SK-N-SH (cell line): ENCODE data around the gene IDH3A. TPM values are rescaled to one million over a fixed set of nuclear protein-coding genes. Genes with fewer than 3 reads are reported as not detected.

Experiments
- CTCF ChIA-PET: fragments of 300-600, 350-600 bp; formaldehyde crosslinking; extraction: SDS; loops from one replicate; lab custom pipeline; 2021; lab: Yijun Ruan, JAX
- POLR2A ChIA-PET: fragments of 350-600 bp; sonication (Branson Sonifier 250); formaldehyde crosslinking; extraction: SDS; loops from one replicate; lab custom pipeline; 2020; ENCODE audit warnings: antibody characterized with exemption, inconsistent platforms; lab: Yijun Ruan, JAX
- DNase-seq: peaks from one replicate; pipeline ENCODE4 v3.0.0; 2012
- H2AFZ ChIP-seq: fragments of 200-600 bp; sonication (generic); 2 replicates; pipeline ENCODE4 v1.8.1; 2016; ENCODE audit warnings: antibody characterized with exemption, mild to moderate bottlenecking, low read depth
- H3F3A ChIP-seq: fragments of 200-600 bp; sonication (generic); replicated peaks from 2 replicates; pipeline ENCODE3; 2016; ENCODE audit warnings: antibody characterized with exemption, mild to moderate bottlenecking; ENCODE audit not compliant: insufficient read depth
- H3K27ac ChIP-seq, 2 experiments: fragments of 200-500 bp in 1 of 2; fragments of 200-600 bp in 1 of 2; sonication (Bioruptor generic) in 1 of 2; sonication (generic), shearing (Covaris generic) in 1 of 2; 2 replicates each; pipeline versions ENCODE4 v1.5.1 to v1.6.1; 2014 to 2016; ENCODE audit warnings: low read depth in 2 of 2, inconsistent platforms in 1 of 2, low read length in 1 of 2, mild to moderate bottlenecking in 1 of 2, mixed read lengths in 1 of 2
- H3K27me3 ChIP-seq: fragments of 200-600 bp; sonication (generic), shearing (Covaris generic); 2 replicates; pipeline ENCODE4 v1.6.1; 2016; ENCODE audit warnings: mixed run types; ENCODE audit not compliant: insufficient read depth
- H3K36me3 ChIP-seq, 2 experiments: fragments of 200-500 bp in 1 of 2; fragments of 200-600 bp in 1 of 2; sonication (Bioruptor generic) in 1 of 2; sonication (generic) in 1 of 2; replicated peaks in 1 of 2; 2 replicates each; pipeline versions ENCODE3 to v1.5.1; 2014 to 2016; ENCODE audit warnings: low read length in 1 of 2, mild to moderate bottlenecking in 1 of 2; ENCODE audit not compliant: insufficient read depth in 2 of 2, control insufficient read depth in 1 of 2
- H3K4me1 ChIP-seq, 2 experiments: fragments of 200-500 bp in 1 of 2; fragments of 200-600 bp in 1 of 2; sonication (Bioruptor generic) in 1 of 2; sonication (generic), shearing (Covaris generic) in 1 of 2; 2 replicates each; pipeline versions ENCODE4 v1.5.1 to v1.6.1; 2014 to 2016; ENCODE audit warnings: low read depth in 1 of 2, low read length in 1 of 2, mixed run types in 1 of 2; ENCODE audit not compliant: insufficient read depth in 2 of 2, control insufficient read depth in 1 of 2
- H3K4me2 ChIP-seq: fragments of 200-600 bp; sonication (generic), shearing (Covaris generic); 2 replicates; pipeline ENCODE4 v1.6.1; 2017; ENCODE audit warnings: mixed run types
- H3K4me3 ChIP-seq, 2 experiments: fragments of 200-500 bp in 1 of 2; fragments of 200-600 bp in 1 of 2; sonication (Bioruptor generic) in 1 of 2; sonication (generic), shearing (Covaris generic) in 1 of 2; 2 replicates each; pipeline versions ENCODE4 v1.5.1 to v1.8.1; 2014 to 2016; ENCODE audit warnings: low read depth in 2 of 2, inconsistent platforms in 1 of 2, low read length in 1 of 2, mild to moderate bottlenecking in 1 of 2, mixed read lengths in 1 of 2, moderate library complexity in 1 of 2
- H3K79me2 ChIP-seq: fragments of 200-600 bp; sonication (generic); 2 replicates; pipeline ENCODE4 v1.8.1; 2017; ENCODE audit warnings: mild to moderate bottlenecking; ENCODE audit not compliant: insufficient read depth
- H3K9ac ChIP-seq: fragments of 200-600 bp; sonication (generic); 2 replicates; pipeline ENCODE4 v1.6.1; 2017; ENCODE audit warnings: mixed run types
- H3K9me2 ChIP-seq: fragments of 200-600 bp; sonication (generic); 2 replicates; pipeline ENCODE4 v1.6.1; 2017; ENCODE audit warnings: mixed run types
- H3K9me3 ChIP-seq: fragments of 200-600 bp; sonication (generic); 2 replicates; pipeline ENCODE4 v1.6.1; 2017; ENCODE audit warnings: mixed run types, mild to moderate bottlenecking, moderate library complexity
- H4K20me1 ChIP-seq: fragments of 200-600 bp; sonication (generic); 2 replicates; pipeline ENCODE4 v1.6.1; 2017; ENCODE audit warnings: mild to moderate bottlenecking, mixed run types; ENCODE audit not compliant: insufficient read depth
- CHD2 ChIP-seq: fragments of 150-350 bp; IDR thresholded peaks from 2 replicates; pipeline ENCODE4 v1.6.1; 2018; ENCODE audit warnings: low read length; ENCODE audit not compliant: partially characterized antibody
- CTCF ChIP-seq: fragments of 200-600 bp; sonication (generic); IDR thresholded peaks from 2 replicates; pipeline ENCODE4 v1.6.1; 2017; ENCODE audit warnings: antibody characterized with exemption, mild to moderate bottlenecking, moderate library complexity
- ELF1 ChIP-seq: IDR thresholded peaks from 2 replicates; pipeline ENCODE4 v1.4.0; 2012
- EZH2phosphoT487 ChIP-seq: fragments of 200-600 bp; sonication (generic); IDR thresholded peaks from 2 replicates; pipeline ENCODE4 v1.6.1; 2017; ENCODE audit warnings: low read depth, mixed run types, mild to moderate bottlenecking, antibody characterized with exemption, moderate library complexity, borderline replicate concordance
- FOXJ3 ChIP-seq: sonication (generic); formaldehyde crosslinking; IDR thresholded peaks from 2 replicates; pipeline ENCODE4 v1.5.1; 2020; ENCODE audit warnings: mild to moderate bottlenecking, missing genetic modification reagents
- FOXM1 ChIP-seq: IDR thresholded peaks from 2 replicates; pipeline ENCODE4 v1.4.0; 2012; ENCODE audit warnings: low read depth, mild to moderate bottlenecking
- GABPA ChIP-seq: IDR thresholded peaks from 2 replicates; pipeline ENCODE4 v1.4.0; 2012; ENCODE audit warnings: low read depth, mild to moderate bottlenecking
- GATA2 ChIP-seq: sonication (generic); formaldehyde crosslinking; IDR thresholded peaks from 2 replicates; pipeline ENCODE4 v1.5.0; 2020; ENCODE audit warnings: mild to moderate bottlenecking, missing genetic modification reagents
- IRF3 ChIP-seq: fragments of 150-350 bp; IDR thresholded peaks from 2 replicates; pipeline ENCODE4 v1.6.1; 2016; ENCODE audit warnings: mild to moderate bottlenecking, low read depth, low read length
- MEF2A ChIP-seq: IDR thresholded peaks from 2 replicates; pipeline ENCODE4 v1.4.0; 2012; ENCODE audit warnings: low read depth, borderline replicate concordance
- NRF1 ChIP-seq: IDR thresholded peaks from 2 replicates; pipeline ENCODE4 v1.6.1; 2012; ENCODE audit warnings: low read depth, mild to moderate bottlenecking, low read length
- PBX3 ChIP-seq: IDR thresholded peaks from 2 replicates; pipeline ENCODE4; 2012
- SIN3A ChIP-seq: IDR thresholded peaks from 2 replicates; pipeline ENCODE4 v1.6.1; 2012; ENCODE audit warnings: low read depth, mild to moderate bottlenecking, low read length, moderate library complexity, borderline replicate concordance
- SMC3 ChIP-seq: IDR thresholded peaks from 2 replicates; pipeline ENCODE4 v1.6.1; 2012; ENCODE audit warnings: low read depth, low read length, improper control_type of control experiment
- TAF1 ChIP-seq: IDR thresholded peaks from 2 replicates; pipeline ENCODE4 v1.6.1; 2012; ENCODE audit warnings: low read depth, mild to moderate bottlenecking, low read length, moderate library complexity, borderline replicate concordance
- TEAD4 ChIP-seq: IDR thresholded peaks from 2 replicates; pipeline ENCODE4 v1.4.0; 2012; ENCODE audit warnings: mild to moderate bottlenecking, borderline replicate concordance; ENCODE audit not compliant: insufficient read depth
- WGBS: methylation state at CpG from one replicate; pipeline ENCODE4 v1.1.6; 2017; ENCODE audit warnings: low lambda C conversion rate; 5-methylcytosine and 5-hydroxymethylcytosine counted together
- polyA plus RNA-seq, 3 experiments: library from polyadenylated mRNA; depleted of rRNA; stranded (reverse); fragments of >200 nt; gene quantifications; 2 replicates each; pipeline ENCODE4 v1.2.3, GENCODE V29; 2012

Gene IDH3A
- polyA plus RNA-seq, 1 of the 3 experiments (the other 2 are of a cell fraction) = 33.2 TPM

GRCh38 chr15:78157203-78157602 is 8.0 kb downstream of the IDH3A start:
- Histone ChIP-seq H3K27ac (no peak overlapping the region), H3K9me3 (no peaks in the 10 kb centered on the region), H3K9ac (no peak overlapping the region), H3K36me3 (peaks cover 26 to 30% of the 10 kb centered on the region in 2 experiments), H3F3A (peaks cover 3% of the 10 kb centered on the region), H4K20me1 (no peaks in the 10 kb centered on the region)
- CTCF ChIA-PET = no interaction called here
- POLR2A ChIA-PET = no interaction called here
- TF ChIP-seq PBX3 (no peak), ELF1 (no peak), TAF1 (no peak), MEF2A (no peak), EZH2phosphoT487 (no peak), CTCF (no peak), FOXJ3 (CRISPR knock-in tag) (no peak), SIN3A (no peak), GATA2 (CRISPR knock-in tag) (no peak), SMC3 (no peak), NRF1 (no peak), FOXM1 (no peak), TEAD4 (no peak), GABPA (no peak), IRF3 (no peak), CHD2 (no peak)
- TF ChIP-seq, all 33 proteins: peak for 0
- no peak overlapping the region for H3K4me3 ChIP-seq
- no peaks in the 10 kb centered on the region for H3K4me1 ChIP-seq
- H3K9me2 ChIP-seq = no peaks in the 10 kb centered on the region
- H3K27me3 ChIP-seq = no peaks in the 10 kb centered on the region
- WGBS = 68% methylated on average over 2 of the region's 2 CpGs
- no peak overlapping the region for H3K4me2 ChIP-seq
- no peak for DNase-seq
- H2AFZ ChIP-seq = no peak overlapping the region
- H3K79me2 ChIP-seq = peaks cover 23% of the 10 kb centered on the region
